ENCODE results near the gene ANXA3.

Gene ANXA3

GRCh38 chr4:78640714-78641113 is 89.1 kb downstream of the ANXA3 start:
- DNase-seq (ENCODE audit: low read depth in 1 of 2, low spot score in 1 of 2), result no peak

GRCh38 chr4:78642934-78643333 is 91.4 kb downstream of the ANXA3 start:
- no peak for DNase-seq (ENCODE audit: low read depth in 1 of 2, low spot score in 1 of 2)

DNA sequence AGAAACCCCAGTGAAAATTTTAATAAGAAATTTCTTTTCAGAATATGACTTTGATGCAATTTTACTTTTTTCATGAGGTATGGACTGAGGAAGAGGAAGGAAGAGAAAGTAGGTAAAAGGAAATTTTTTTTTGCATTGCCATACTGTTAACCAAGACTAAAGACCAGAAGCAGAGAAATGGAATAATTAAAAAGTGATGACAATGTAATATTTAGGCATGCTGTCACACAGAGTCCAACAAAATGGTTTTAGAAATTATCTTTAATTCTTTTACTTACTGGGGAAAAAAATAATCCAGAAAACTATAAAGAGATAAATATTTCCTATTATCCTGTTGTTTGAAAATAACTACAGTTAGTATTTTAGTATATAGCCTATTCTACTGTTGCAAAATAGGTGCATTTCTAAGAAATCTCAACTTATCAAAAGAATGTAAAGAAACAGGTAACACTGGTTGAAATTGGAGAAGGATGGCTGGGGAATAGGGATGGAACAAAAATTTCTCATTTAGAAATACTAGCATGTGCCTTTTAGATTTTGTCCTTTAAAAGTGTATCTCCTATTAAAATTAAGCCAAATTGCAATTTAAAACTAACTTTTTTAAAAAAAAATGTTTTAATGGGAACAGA is 92.6 kb downstream of the ANXA3 start:
- DNase-seq (ENCODE audit: low read depth in 1 of 2, low spot score in 1 of 2), result no peak

DNA sequence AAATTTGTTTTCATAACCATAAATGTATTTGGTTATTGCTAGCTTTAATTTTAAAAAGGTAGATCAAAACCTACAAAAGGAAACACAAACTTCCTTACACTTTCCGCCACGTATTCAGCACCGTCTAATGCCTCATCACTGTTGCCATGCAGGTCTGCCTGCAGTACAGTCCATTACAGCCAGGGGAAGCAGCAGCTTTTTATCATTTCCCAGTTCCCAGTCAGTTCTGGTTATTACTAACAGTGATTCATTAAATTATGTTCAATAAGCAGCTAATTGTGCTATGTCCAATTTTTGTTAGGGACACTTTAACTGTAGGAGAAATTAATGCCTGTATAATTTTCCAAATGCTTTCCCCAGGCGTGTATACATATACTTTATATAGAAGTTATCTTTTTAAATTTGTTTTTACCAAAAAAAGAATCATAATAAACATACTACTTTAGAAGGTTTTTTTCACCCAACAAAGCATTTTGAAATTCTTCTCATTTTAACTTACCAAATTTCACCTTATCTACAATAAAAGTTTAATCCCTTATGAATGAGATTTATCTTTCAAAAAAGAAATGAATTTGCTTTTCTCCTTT is 93.3 kb downstream of the ANXA3 start:
- peak in 1 of 2 donors; percentile 12 for DNase-seq (ENCODE audit: low read depth in 1 of 2, low spot score in 1 of 2)

DNA sequence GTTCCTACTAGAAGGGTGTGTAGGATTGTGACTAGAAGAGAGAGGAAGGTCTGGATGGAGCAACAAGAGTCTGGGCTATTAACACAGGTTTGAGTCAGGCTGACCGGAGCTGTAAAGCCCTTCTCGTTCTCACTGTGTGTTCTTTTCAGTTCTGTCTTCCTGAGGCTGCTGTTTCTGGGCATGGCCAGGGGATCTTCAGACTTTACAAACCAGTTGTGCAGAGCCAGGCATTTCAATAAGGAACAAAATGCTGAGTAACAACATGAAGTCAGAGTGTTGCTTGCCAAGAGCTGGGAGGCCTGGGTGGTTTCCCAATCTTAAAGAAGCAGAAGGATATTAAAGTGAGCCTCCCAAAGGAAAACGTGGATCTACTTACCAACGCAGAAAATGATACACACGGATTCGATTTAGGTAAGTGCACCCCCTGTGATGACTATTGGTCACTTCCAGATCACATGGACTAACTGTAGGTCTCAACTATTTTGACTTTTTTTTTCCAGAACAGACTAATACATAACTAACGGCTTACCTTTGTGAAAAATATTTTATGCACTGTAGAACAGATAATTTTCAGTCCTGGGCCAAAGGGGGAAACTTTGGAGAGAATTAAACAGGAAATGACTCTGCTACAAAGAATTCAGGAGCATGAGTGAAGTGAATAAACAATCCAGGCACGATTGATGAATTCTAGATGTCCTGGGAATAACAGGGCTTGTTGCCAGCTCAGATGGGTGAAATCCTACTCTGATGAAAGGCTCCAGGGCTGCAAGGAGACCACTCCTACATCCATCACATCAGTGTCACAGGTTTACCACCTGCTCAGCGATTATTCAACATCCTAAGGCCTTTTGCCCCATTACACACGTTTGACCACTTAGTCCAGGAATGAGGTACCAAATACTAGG is 94.5 kb downstream of the ANXA3 start:
- DNase-seq (ENCODE audit: low read depth in 1 of 2, low spot score in 1 of 2), result no peak

GRCh38 chr4:78647272-78647671 is 95.7 kb downstream of the ANXA3 start:
- no peak for DNase-seq (ENCODE audit: low read depth in 1 of 2, low spot score in 1 of 2)

DNA sequence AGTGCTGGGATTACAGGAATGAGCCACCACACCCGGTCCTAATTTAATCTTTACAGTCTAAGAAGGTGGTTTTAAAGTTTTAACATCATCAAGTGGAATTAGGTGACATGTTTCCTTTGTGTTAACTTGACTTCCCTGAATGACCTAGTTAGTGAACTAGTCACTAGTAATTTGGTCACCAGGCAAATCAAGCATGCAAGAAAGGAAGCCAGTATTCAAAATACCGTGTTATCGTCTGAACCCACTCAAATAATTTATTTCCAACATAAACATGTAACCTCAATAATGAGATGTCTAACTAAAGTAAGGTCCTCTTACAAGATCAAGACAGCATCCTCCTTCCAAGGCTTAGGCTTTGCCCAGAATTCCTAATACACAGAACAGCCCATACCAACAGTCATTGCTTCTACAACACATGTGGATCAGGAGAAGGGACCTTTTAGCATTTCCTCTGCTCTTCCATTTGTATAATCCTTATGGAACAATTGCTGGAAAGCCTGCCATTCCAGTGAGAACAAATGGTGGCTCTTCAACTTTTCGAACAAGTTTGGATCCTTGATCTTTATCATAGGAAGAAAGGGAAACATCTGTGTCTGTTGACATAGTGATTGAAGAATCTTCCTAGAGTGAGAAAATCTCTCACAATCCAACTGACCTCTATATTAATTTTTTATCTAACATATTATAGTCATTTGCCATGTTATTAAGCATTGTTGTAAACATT is 97.2 kb downstream of the ANXA3 start:
- DNase-seq (ENCODE audit: low read depth in 1 of 2, low spot score in 1 of 2), result no peak

DNA sequence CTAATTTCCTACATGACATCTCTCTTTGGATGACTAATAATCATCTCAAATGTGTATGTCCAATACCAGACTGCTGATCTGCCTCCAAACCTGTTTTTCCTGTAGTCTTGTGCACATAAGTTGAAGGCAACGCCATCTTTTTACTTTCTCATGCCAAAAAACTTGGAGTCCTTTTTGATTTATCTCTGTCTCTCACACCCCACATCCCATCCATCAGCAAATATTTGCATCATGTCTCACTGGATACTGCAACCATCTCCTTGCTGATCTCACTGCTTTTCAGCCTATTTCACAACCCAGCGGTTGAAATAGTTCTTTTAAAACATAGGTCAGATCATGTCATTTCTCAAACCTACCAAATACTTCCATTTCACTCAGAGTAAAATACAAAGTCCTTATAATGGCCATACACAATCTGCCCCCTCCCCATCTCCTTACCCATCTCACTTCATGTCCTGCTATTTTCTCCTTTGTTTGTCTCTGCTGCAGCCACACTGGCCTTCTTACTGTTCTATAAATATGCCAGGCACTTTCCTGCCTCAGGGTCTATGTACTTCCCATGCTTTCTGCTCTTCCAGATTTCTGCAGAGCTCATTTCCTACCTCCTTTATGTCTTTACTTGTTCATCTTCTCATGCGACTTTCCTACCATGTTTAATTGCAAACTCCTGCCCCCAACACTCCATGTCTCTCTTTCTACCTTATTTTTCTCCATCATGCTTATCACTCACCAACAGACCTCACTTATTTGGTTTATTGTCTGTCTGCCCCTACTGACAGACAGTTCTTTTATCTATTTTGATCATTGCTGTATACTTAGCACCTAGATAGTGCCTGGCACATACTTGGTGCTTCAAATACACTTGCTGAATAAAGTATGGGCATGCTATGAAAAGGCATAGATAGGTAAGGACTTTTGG is 98.8 kb downstream of the ANXA3 start:
- no peak for DNase-seq (ENCODE audit: low read depth in 1 of 2, low spot score in 1 of 2)

DNA sequence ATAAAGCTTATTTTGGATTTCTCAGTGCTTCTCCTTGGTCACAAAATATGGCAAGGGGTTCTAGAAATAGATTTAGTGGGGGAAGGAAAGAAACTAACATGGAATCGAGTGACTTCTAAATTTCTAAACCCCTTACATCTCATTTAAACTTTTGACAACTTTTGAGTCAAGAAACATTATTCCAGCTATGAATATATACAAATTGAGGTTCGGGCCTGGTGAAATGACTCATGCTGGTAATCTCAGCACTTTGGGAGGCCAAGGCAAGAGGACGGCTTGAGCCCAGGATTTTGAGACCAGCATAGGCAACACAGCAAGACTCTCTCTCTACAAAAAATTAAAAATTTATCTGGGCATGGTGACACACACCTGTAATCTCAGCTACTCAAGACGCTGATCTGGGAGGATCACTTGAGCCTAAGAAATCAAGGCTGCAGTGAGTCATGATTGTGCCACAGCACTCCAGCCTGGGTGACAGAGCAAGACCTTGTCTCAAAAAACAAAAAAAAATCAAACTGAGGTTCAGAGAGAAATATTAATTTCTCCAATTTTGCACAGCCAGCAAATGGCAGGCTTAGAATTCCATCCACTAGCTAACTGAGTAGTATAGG is 99.8 kb downstream of the ANXA3 start:
- DNase-seq (ENCODE audit: low read depth in 1 of 2, low spot score in 1 of 2), result no peak

GRCh38 chr4:78652282-78652876 is 100.8 kb downstream of the ANXA3 start:
- no peak for DNase-seq (ENCODE audit: low read depth in 1 of 2, low spot score in 1 of 2)

GRCh38 chr4:78653655-78654054 is 102.1 kb downstream of the ANXA3 start:
- no peak for DNase-seq (ENCODE audit: low read depth in 1 of 2, low spot score in 1 of 2)

GRCh38 chr4:78654807-78655206 is 103.2 kb downstream of the ANXA3 start:
- no peak for DNase-seq (ENCODE audit: low read depth in 1 of 2, low spot score in 1 of 2)

GRCh38 chr4:78656968-78657445 is 105.4 kb downstream of the ANXA3 start:
- DNase-seq (ENCODE audit: low read depth in 1 of 2, low spot score in 1 of 2), result no peak

DNA sequence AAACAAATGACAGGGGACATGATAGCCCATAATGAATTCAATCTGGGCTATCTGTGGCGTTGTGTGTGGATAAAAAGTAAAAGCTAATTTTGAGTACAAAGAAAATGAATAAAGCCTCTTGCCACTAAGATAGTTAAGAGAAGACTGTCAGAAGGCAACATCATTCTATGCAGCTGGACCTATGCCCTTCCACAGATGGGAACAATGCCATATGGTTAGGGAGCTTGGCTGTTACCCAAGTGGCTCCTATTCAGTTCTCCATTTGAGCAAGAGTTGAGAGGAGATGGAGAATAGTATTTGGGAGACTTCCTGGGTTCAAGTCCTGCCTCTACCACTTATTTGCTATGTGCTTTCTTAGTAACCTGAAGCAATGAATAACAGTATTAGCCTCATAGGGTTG is 107.7 kb downstream of the ANXA3 start:
- no peak for DNase-seq (ENCODE audit: low read depth in 1 of 2, low spot score in 1 of 2)

GRCh38 chr4:78659665-78660064 is 108.1 kb downstream of the ANXA3 start:
- DNase-seq (ENCODE audit: low read depth in 1 of 2, low spot score in 1 of 2), result no peak

Measured in stimulated activated CD4-positive, alpha-beta T cell treated with anti-CD3 and anti-CD28 coated beads, Interleukin-15, amount 100 ng/mL, for 1 hour (primary cell).